KBM-7 (cell line): ENCODE results near the gene SLC47A1.
"Not testable (repeated sequence)": the region's sequence is repeated elsewhere in the genome, so short reads cannot be mapped to it uniquely, and the experiment has no call there.

Experiments
- DNase-seq: peaks from one replicate; pipeline ENCODE4 v3.0.0-alpha.2; 2015
- in situ Hi-C: fragments of 300-500 bp; cut with MboI; formaldehyde crosslinking; loops from 2 replicates; pipeline ENCODE4 v1.14.3; 2020; ENCODE audit warnings: low sequenced_read_pairs, low pct_unique_long_range_greater_than_20kb, mixed read lengths

SLC47A1 gene

GRCh38 chr17:19579867-19580565 is 46.4 kb downstream of the SLC47A1 start:
- no peak for DNase-seq
- in situ Hi-C loops = no loop called here

- in situ Hi-C loops, DNase-seq: not testable (repeated sequence)
Observed at GRCh38 chr17:19580566-19580920, 46.9 kb downstream of the SLC47A1 start.

- in situ Hi-C loops = not testable (repeated sequence)
Observed at GRCh38 chr17:19582152-19582551, 48.5 kb downstream of the SLC47A1 start.

GRCh38 chr17:19583871-19584270 is 50.2 kb downstream of the SLC47A1 start:
- DNase-seq = no peak
- in situ Hi-C loops = no loop called here

More at GRCh38 chr17:19582152-19582551, 48.5 kb downstream of the SLC47A1 start:
- not testable (repeated sequence) for DNase-seq

- in situ Hi-C loops = no loop called here
- DNase-seq = no peak
Observed at GRCh38 chr17:19590451-19590850, 56.8 kb downstream of the SLC47A1 start.

GRCh38 chr17:19590912-19591551 is 57.4 kb downstream of the SLC47A1 start:
- DNase-seq = no peak
- in situ Hi-C loops = no loop called here

- in situ Hi-C loops = no loop called here
- DNase-seq = no peak
Observed at GRCh38 chr17:19592316-19592715, 58.7 kb downstream of the SLC47A1 start.

- in situ Hi-C loops = no loop called here
- no peak for DNase-seq
Observed at GRCh38 chr17:19596869-19597268, 63.2 kb downstream of the SLC47A1 start.

GRCh38 chr17:19610311-19610710 is 76.7 kb downstream of the SLC47A1 start:
- in situ Hi-C loops = no loop called here
- DNase-seq = no peak

GRCh38 chr17:19610879-19611278 is 77.2 kb downstream of the SLC47A1 start:
- no peak for DNase-seq
- in situ Hi-C loops = no loop called here

GRCh38 chr17:19613979-19614378 is 80.3 kb downstream of the SLC47A1 start:
- no peak for DNase-seq
- in situ Hi-C loops = no loop called here

- in situ Hi-C loops = no loop called here
- DNase-seq = no peak
Observed at GRCh38 chr17:19614900-19615299, 81.2 kb downstream of the SLC47A1 start.

GRCh38 chr17:19618015-19618414 is 84.4 kb downstream of the SLC47A1 start:
- no peak for DNase-seq
- in situ Hi-C loops = no loop called here

- in situ Hi-C loops = no loop called here
- DNase-seq = no peak
Observed at GRCh38 chr17:19619705-19620325, 86.2 kb downstream of the SLC47A1 start.

GRCh38 chr17:19621697-19622096 is 88.0 kb downstream of the SLC47A1 start:
- in situ Hi-C loops = no loop called here

GRCh38 chr17:19626079-19626478 is 92.4 kb downstream of the SLC47A1 start:
- no peak for DNase-seq
- in situ Hi-C loops = no loop called here

More at GRCh38 chr17:19621697-19622096, 88.0 kb downstream of the SLC47A1 start:
- DNase-seq = no peak
